K562 (cell line): ENCODE results near the gene RNASEH1. TPM values are rescaled to one million over a fixed set of nuclear protein-coding genes. Genes with fewer than 3 reads are reported as not detected.

Experiments used
- ELF1 ChIP-seq: fragments of 200-800 bp; sonication (Bioruptor generic); IDR thresholded peaks from 2 replicates; pipeline ENCODE4 v1.6.1; 2016; ENCODE audit warnings: missing genetic modification characterization, missing compliant biosample characterization
- HDAC1 ChIP-seq, 2 experiments: fragments of 450-650 bp; IDR thresholded peaks; 2 replicates each; pipeline ENCODE4 v1.6.1; 2016 to 2017; ENCODE audit warnings: inconsistent platforms in 1 of 2, mild to moderate bottlenecking in 1 of 2, moderate library complexity in 1 of 2
- LCOR ChIP-seq: sonication (generic); formaldehyde crosslinking; IDR thresholded peaks from 2 replicates; pipeline ENCODE4 v1.8.0; 2022; ENCODE audit warnings: mild to moderate bottlenecking, missing genetic modification reagents
- MAFF ChIP-seq: IDR thresholded peaks from 2 replicates; pipeline ENCODE4 v1.6.1; 2012; ENCODE audit warnings: low read length, improper control_type of control experiment
- MCM5 ChIP-seq: fragments of 450-650 bp; IDR thresholded peaks from 2 replicates; pipeline ENCODE4 v1.6.1; 2016; ENCODE audit warnings: low read depth
- MIER1 ChIP-seq: fragments of 450-650 bp; IDR thresholded peaks from 2 replicates; pipeline ENCODE4 v1.6.1; 2016; ENCODE audit warnings: antibody characterized with exemption, mild to moderate bottlenecking, low read depth
- NEUROD1 ChIP-seq: fragments of 150-350 bp; IDR thresholded peaks from 2 replicates; pipeline ENCODE4 v1.6.1; 2014; ENCODE audit warnings: borderline replicate concordance, low read length, low read depth; ENCODE audit not compliant: partially characterized antibody
- POLR2B ChIP-seq: fragments of 450-650 bp; IDR thresholded peaks from 2 replicates; pipeline ENCODE4 v1.6.1; 2018; ENCODE audit warnings: low read depth; ENCODE audit not compliant: partially characterized antibody
- RBBP5 ChIP-seq: fragments of 200-600 bp; sonication (generic); IDR thresholded peaks from 2 replicates; pipeline ENCODE4 v1.6.1; 2012; ENCODE audit warnings: borderline replicate concordance, mild to moderate bottlenecking, low read length, control low read depth, inconsistent platforms; ENCODE audit not compliant: insufficient read depth, poor library complexity, severe bottlenecking
- RBM22 ChIP-seq: fragments of 200-400 bp; formaldehyde crosslinking; IDR thresholded peaks from 2 replicates; pipeline ENCODE4 v1.6.1; 2018; ENCODE audit warnings: low read length, low read depth; ENCODE audit not compliant: poor library complexity, severe bottlenecking
- SAFB ChIP-seq: fragments of 200-400 bp; formaldehyde crosslinking; IDR thresholded peaks from 2 replicates; pipeline ENCODE4 v1.6.1; 2017; ENCODE audit warnings: low read depth, low read length, borderline replicate concordance
- SIN3A ChIP-seq, 2 experiments: fragments of 150-350 bp in 1 of 2; IDR thresholded peaks; 2 replicates each; pipeline ENCODE4 v1.6.1; 2011 to 2016; ENCODE audit warnings: borderline replicate concordance in 2 of 2, low read depth in 2 of 2, low read length in 2 of 2, mild to moderate bottlenecking in 2 of 2, moderate library complexity in 2 of 2; ENCODE audit not compliant: control insufficient read depth in 1 of 2
- YY1 ChIP-seq, 3 experiments: IDR thresholded peaks; 2 replicates each; pipeline ENCODE4 v1.6.1; 2011; ENCODE audit warnings: low read length in 2 of 3, mild to moderate bottlenecking in 2 of 3, moderate library complexity in 2 of 3, borderline replicate concordance in 1 of 3, control low read depth in 1 of 3, low read depth in 1 of 3; ENCODE audit not compliant: insufficient read depth in 3 of 3, insufficient replicate concordance in 2 of 3, control insufficient read depth in 1 of 3, insufficient read length in 1 of 3; ENCODE audit errors: extremely low read depth in 1 of 3
- ZNF311 ChIP-seq: fragments of 250-450 bp; sonication (Bioruptor Pico); IDR thresholded peaks from 2 replicates; pipeline ENCODE4 v1.4.0; 2020; ENCODE audit warnings: mild to moderate bottlenecking, moderate library complexity
- ZNF408 ChIP-seq: fragments of 250-450 bp; sonication (Bioruptor Pico); IDR thresholded peaks from 2 replicates; pipeline ENCODE4 v1.4.0; 2020; ENCODE audit warnings: low read depth, mild to moderate bottlenecking, moderate library complexity
- polyA plus RNA-seq, 8 experiments: library from polyadenylated mRNA; depleted of rRNA in 4 of 8; stranded (reverse) in 5 of 8; unstranded in 3 of 8; fragments of >200 nt; fragmentation: Nextera tagmentation in 2 of 8; fragmentation: Illumina TruSeq in 1 of 8; extraction: Ambion mirVana in 2 of 8; extraction: Trizol in 1 of 8; gene quantifications; 2 replicates each; pipeline versions ENCODE4 v1.2.1 to v1.2.3, GENCODE V29; 2011 to 2014; ENCODE audit warnings: inconsistent platforms in 1 of 8, missing spikeins in 1 of 8
- total RNA-seq, 7 experiments: library from RNA; depleted of rRNA in 6 of 7; stranded (reverse); fragments of >200 nt in 6 of 7; fragmentation: Illumina TruSeq in 2 of 7; extraction: Trizol in 2 of 7; gene quantifications; 2 replicates each; pipeline versions ENCODE4 v1.2.1 to v1.2.3, GENCODE V29; 2011 to 2021; ENCODE audit warnings: low replicate concordance in 1 of 7
- TF ChIP-seq, protein P1 (sequence below): fragments of 450-650 bp; formaldehyde crosslinking; IDR thresholded peaks from 2 replicates; pipeline ENCODE4 v1.4.0; 2022; ENCODE audit warnings: missing genetic modification characterization
- TF ChIP-seq, protein P2 (sequence below): sonication (generic); formaldehyde crosslinking; IDR thresholded peaks from 2 replicates; pipeline ENCODE4 v1.9.0; 2022; ENCODE audit warnings: mild to moderate bottlenecking, missing genetic modification reagents
- TF ChIP-seq, protein P3 (sequence below): fragments of 200-800 bp; sonication (Bioruptor generic); IDR thresholded peaks from 2 replicates; pipeline ENCODE4 v1.6.1; 2017; ENCODE audit warnings: missing genetic modification characterization, missing compliant biosample characterization
- TF ChIP-seq, protein P4 (sequence below): fragments of 250-450 bp; sonication (Bioruptor Pico); IDR thresholded peaks from 2 replicates; pipeline ENCODE4 v1.4.0; 2020
- TF ChIP-seq, protein P5 (sequence below): fragments of 450-650 bp; IDR thresholded peaks from 2 replicates; pipeline ENCODE4 v1.6.1; 2016

Gene RNASEH1
- total and polyA plus RNA-seq, 9 of the 15 experiments (the other 6 are each of a cell fraction or from before 2014, with no cell fraction given) = 25.7 to 47.5 (median 42.8) TPM

DNA sequence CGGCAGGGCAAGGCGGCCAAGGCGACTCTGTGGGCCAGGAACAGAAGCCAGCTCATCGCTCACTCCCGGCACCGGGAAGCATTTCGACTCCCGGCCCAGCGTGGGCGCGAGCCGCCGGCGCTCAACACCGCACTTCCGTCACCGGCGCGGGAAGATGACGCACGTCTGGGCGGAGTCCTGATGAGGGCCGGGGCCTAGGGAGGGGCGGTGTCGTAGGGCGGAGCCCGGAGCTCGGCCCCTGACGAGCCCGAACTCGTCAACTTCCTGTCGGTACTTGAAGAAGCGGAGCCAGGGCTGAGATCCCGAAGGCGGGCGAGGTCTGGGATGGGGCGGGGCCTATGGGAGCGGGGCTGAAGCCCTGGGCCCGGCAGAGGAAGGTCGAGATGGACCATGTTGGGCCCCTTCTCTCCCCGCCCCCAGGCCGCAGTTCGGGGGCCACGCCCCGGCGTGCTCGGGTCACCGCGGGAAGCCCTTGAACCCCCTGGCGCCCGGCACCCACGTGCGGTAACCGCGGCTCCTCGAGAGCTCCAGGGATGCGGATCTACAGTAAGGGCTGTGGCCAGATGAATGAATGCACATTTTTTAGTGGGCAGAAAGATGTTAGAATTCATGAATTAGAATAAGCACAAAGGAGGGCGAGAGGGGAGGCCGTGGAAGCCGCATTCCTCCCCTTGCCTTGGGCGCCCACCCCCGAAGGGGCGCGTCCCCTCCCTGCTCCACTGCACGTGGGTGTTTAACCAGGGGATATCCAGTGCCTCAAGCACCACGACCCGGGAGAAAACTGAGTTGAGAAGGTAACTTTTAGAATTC is at the start of gene RNASEH1 (continued):
- TF ChIP-seq, protein P1, sequence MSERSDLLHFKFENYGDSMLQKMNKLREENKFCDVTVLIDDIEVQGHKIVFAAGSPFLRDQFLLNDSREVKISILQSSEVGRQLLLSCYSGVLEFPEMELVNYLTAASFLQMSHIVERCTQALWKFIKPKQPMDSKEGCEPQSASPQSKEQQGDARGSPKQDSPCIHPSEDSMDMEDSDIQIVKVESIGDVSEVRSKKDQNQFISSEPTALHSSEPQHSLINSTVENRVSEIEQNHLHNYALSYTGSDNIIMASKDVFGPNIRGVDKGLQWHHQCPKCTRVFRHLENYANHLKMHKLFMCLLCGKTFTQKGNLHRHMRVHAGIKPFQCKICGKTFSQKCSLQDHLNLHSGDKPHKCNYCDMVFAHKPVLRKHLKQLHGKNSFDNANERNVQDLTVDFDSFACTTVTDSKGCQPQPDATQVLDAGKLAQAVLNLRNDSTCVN (CRISPR knock-in tag) = no peak
- TF ChIP-seq POLR2B = peak; percentile 80
- TF ChIP-seq, protein P2, sequence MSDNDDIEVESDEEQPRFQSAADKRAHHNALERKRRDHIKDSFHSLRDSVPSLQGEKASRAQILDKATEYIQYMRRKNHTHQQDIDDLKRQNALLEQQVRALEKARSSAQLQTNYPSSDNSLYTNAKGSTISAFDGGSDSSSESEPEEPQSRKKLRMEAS = peak; percentile 95
- no peak for TF ChIP-seq RBM22
- no peak for TF ChIP-seq MAFF
- TF ChIP-seq ZNF311 = no peak
- TF ChIP-seq NEUROD1 = no peak
- no peak for TF ChIP-seq MCM5
- peak in 2 of 3 experiments; percentile 37 to 58 for TF ChIP-seq YY1 (IDR thresholded peaks at IDR 0.05; ENCODE audit: borderline replicate concordance in 1 of 3, control insufficient read depth in 1 of 3, extremely low read depth in 1 of 3, insufficient read depth in 3 of 3, insufficient read length in 1 of 3, insufficient replicate concordance in 2 of 3, low read depth in 1 of 3, low read length in 2 of 3)
- TF ChIP-seq, protein P3, sequence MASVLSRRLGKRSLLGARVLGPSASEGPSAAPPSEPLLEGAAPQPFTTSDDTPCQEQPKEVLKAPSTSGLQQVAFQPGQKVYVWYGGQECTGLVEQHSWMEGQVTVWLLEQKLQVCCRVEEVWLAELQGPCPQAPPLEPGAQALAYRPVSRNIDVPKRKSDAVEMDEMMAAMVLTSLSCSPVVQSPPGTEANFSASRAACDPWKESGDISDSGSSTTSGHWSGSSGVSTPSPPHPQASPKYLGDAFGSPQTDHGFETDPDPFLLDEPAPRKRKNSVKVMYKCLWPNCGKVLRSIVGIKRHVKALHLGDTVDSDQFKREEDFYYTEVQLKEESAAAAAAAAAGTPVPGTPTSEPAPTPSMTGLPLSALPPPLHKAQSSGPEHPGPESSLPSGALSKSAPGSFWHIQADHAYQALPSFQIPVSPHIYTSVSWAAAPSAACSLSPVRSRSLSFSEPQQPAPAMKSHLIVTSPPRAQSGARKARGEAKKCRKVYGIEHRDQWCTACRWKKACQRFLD = peak; percentile 84; the same call in 1 of the 2 replicates
- peak; percentile 59; the same call in 1 of the 2 replicates for TF ChIP-seq MIER1
- TF ChIP-seq RBBP5 = peak; percentile 97
- peak; percentile 89 for TF ChIP-seq ELF1 (tag)
- TF ChIP-seq, protein P4, sequence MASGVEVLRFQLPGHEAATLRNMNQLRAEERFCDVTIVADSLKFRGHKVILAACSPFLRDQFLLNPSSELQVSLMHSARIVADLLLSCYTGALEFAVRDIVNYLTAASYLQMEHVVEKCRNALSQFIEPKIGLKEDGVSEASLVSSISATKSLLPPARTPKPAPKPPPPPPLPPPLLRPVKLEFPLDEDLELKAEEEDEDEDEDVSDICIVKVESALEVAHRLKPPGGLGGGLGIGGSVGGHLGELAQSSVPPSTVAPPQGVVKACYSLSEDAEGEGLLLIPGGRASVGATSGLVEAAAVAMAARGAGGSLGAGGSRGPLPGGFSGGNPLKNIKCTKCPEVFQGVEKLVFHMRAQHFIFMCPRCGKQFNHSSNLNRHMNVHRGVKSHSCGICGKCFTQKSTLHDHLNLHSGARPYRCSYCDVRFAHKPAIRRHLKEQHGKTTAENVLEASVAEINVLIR (CRISPR knock-in tag) = peak; percentile 94
- peak; percentile 65 to 98 for TF ChIP-seq HDAC1 (IDR thresholded peaks at IDR 0.05)
- TF ChIP-seq ZNF408 (CRISPR knock-in tag) = no peak
- peak; percentile 97 to 99 for TF ChIP-seq SIN3A (IDR thresholded peaks at IDR 0.05; ENCODE audit: borderline replicate concordance in 2 of 2, control insufficient read depth in 1 of 2, low read depth in 2 of 2, low read length in 2 of 2)
- peak; percentile 9; the same call in 1 of the 2 replicates for TF ChIP-seq SAFB
- peak; percentile 65 for TF ChIP-seq LCOR (CRISPR knock-in tag)
- TF ChIP-seq, protein P5, sequence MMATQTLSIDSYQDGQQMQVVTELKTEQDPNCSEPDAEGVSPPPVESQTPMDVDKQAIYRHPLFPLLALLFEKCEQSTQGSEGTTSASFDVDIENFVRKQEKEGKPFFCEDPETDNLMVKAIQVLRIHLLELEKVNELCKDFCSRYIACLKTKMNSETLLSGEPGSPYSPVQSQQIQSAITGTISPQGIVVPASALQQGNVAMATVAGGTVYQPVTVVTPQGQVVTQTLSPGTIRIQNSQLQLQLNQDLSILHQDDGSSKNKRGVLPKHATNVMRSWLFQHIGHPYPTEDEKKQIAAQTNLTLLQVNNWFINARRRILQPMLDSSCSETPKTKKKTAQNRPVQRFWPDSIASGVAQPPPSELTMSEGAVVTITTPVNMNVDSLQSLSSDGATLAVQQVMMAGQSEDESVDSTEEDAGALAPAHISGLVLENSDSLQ = peak; percentile 79
